HCT116 (cell line): ENCODE results near the gene TPM3. TPM values are rescaled to one million over a fixed set of nuclear protein-coding genes. Genes with fewer than 3 reads are reported as not detected.

ENCODE experiments used
- ATAC-seq: fragments of 200-7000 bp; cut with Tn5 transposase; 2 replicates; pipeline ENCODE4 v1.9.1; 2020; ENCODE audit warnings: mild to moderate bottlenecking, moderate library complexity
- BruUV-seq: library from RNA; stranded (reverse); fragments of 400-500 nt; replicated peaks from 2 replicates; lab custom pipeline; 2021; lab: Mats Ljungman, UMichigan
- CTCF ChIA-PET: fragments of 300-600 bp; sonication (Branson Sonifier 250); formaldehyde crosslinking; loops from one replicate; lab custom pipeline; 2021; ENCODE audit warnings: antibody characterized with exemption; lab: Charles Lee
- POLR2A ChIA-PET: fragments of 300-600, 350-600 bp; sonication (Branson Sonifier 250); formaldehyde crosslinking; loops from one replicate; lab custom pipeline; 2021; ENCODE audit warnings: antibody characterized with exemption; lab: Charles Lee
- RAD21 ChIA-PET, 2 experiments: fragments of 300-600 bp; sonication (Branson Sonifier 250); formaldehyde crosslinking; loops; one replicate each; lab custom pipeline; 2023; ENCODE audit warnings: low total read pairs in 2 of 2; ENCODE audit not compliant: uncharacterized antibody in 2 of 2, unreplicated experiment in 2 of 2, low non-redundant PET in 1 of 2; lab: Charles Lee
- DNase-seq: peaks from one replicate; pipeline ENCODE4 v3.0.0-alpha.2; 2010; ENCODE audit warnings: low read depth, low spot score
- H2AFZ ChIP-seq: fragments of 200-600 bp; shearing (Covaris generic), sonication (generic); 2 replicates; pipeline ENCODE4 v1.6.1; 2017; ENCODE audit warnings: low read depth, mixed run types, mixed read lengths, antibody characterized with exemption, low read length; ENCODE audit not compliant: poor library complexity, severe bottlenecking
- H3K27ac ChIP-seq: 2 replicates; pipeline ENCODE4 v1.5.1; 2012; ENCODE audit warnings: low read depth, low read length
- H3K27me3 ChIP-seq: fragments of 200-600 bp; sonication (generic); 2 replicates; pipeline ENCODE4 v1.6.1; 2016; ENCODE audit warnings: mixed run types, low read length, mixed read lengths; ENCODE audit not compliant: insufficient read depth
- H3K36me3 ChIP-seq, 2 experiments: fragments of 200-500 bp in 1 of 2; fragments of 200-600 bp in 1 of 2; sonication (Bioruptor generic) in 1 of 2; sonication (generic) in 1 of 2; 2 replicates each; pipeline versions ENCODE4 v1.5.1 to v1.6.1; 2014 to 2016; ENCODE audit warnings: low read length in 2 of 2, inconsistent platforms in 1 of 2, mixed read lengths in 1 of 2, mixed run types in 1 of 2; ENCODE audit not compliant: insufficient read depth in 2 of 2, control insufficient read depth in 1 of 2
- H3K4me1 ChIP-seq, 2 experiments: fragments of 200-600 bp in 1 of 2; sonication (generic) in 1 of 2; 2 replicates each; pipeline versions ENCODE4 v1.5.1 to v1.6.1; 2012 to 2017; ENCODE audit warnings: low read length in 2 of 2, inconsistent platforms in 1 of 2, mild to moderate bottlenecking in 1 of 2, mixed read lengths in 1 of 2, mixed run types in 1 of 2, moderate library complexity in 1 of 2; ENCODE audit not compliant: insufficient read depth in 2 of 2, control insufficient read depth in 1 of 2
- H3K4me2 ChIP-seq: fragments of 200-600 bp; sonication (generic); 2 replicates; pipeline ENCODE4 v1.6.1; 2017; ENCODE audit warnings: mixed run types, low read length, mixed read lengths
- H3K4me3 ChIP-seq, 2 experiments: fragments of 200-600 bp in 1 of 2; sonication (generic) in 1 of 2; replicated peaks in 1 of 2; 2 replicates each; pipeline ENCODE4 v1.5.1; 2011 to 2016; ENCODE audit warnings: low read length in 2 of 2, control low read depth in 1 of 2, low read depth in 1 of 2, mild to moderate bottlenecking in 1 of 2, mixed read lengths in 1 of 2, mixed run types in 1 of 2
- H3K79me2 ChIP-seq: fragments of 200-600 bp; sonication (generic); 2 replicates; pipeline ENCODE4 v1.6.1; 2017; ENCODE audit warnings: mild to moderate bottlenecking, mixed run types, low read length, moderate library complexity, mixed read lengths; ENCODE audit not compliant: insufficient read depth
- H3K9ac ChIP-seq: fragments of 200-600 bp; sonication (generic); 2 replicates; pipeline ENCODE4 v1.6.1; 2016; ENCODE audit warnings: low read length, mixed read lengths
- H3K9me2 ChIP-seq: fragments of 200-600 bp; sonication (generic), shearing (Covaris generic); 2 replicates; pipeline ENCODE4 v1.6.1; 2017; ENCODE audit warnings: mixed run types, mild to moderate bottlenecking, moderate library complexity; ENCODE audit not compliant: insufficient read depth
- H3K9me3 ChIP-seq, 2 experiments: fragments of 200-500 bp in 1 of 2; fragments of 200-600 bp in 1 of 2; sonication (Bioruptor generic) in 1 of 2; sonication (generic) in 1 of 2; 2 replicates each; pipeline ENCODE4 v1.6.1; 2014 to 2017; ENCODE audit warnings: low read length in 2 of 2, mixed read lengths in 2 of 2, inconsistent platforms in 1 of 2, low read depth in 1 of 2, mild to moderate bottlenecking in 1 of 2, mixed run types in 1 of 2, moderate library complexity in 1 of 2; ENCODE audit not compliant: control insufficient read depth in 1 of 2, insufficient read depth in 1 of 2
- H4K20me1 ChIP-seq: fragments of 200-600 bp; sonication (generic), shearing (Covaris generic); 2 replicates; pipeline ENCODE4 v1.6.1; 2017; ENCODE audit warnings: mixed run types, mild to moderate bottlenecking, moderate library complexity; ENCODE audit not compliant: insufficient read depth
- EGR1 ChIP-seq: IDR thresholded peaks from 2 replicates; pipeline ENCODE4 v1.6.1; 2012; ENCODE audit warnings: low read depth
- ELF1 ChIP-seq: IDR thresholded peaks from 2 replicates; pipeline ENCODE4 v1.6.1; 2012; ENCODE audit warnings: low read depth, borderline replicate concordance
- EZH2 ChIP-seq: fragments of 200-600 bp; sonication (generic); IDR thresholded peaks from 2 replicates; pipeline ENCODE4 v1.6.1; 2017; ENCODE audit warnings: antibody characterized with exemption, mixed run types
- EZH2phosphoT487 ChIP-seq: fragments of 200-600 bp; IDR thresholded peaks from 2 replicates; pipeline ENCODE4 v1.6.1; 2018; ENCODE audit warnings: antibody characterized with exemption, borderline replicate concordance
- FOSL1 ChIP-seq: IDR thresholded peaks from 2 replicates; pipeline ENCODE4 v1.6.1; 2012; ENCODE audit warnings: low read depth
- POLR2A ChIP-seq: IDR thresholded peaks from 2 replicates; pipeline ENCODE4 v1.7.0; 2011; ENCODE audit warnings: borderline replicate concordance; ENCODE audit not compliant: insufficient read depth, insufficient read length; ENCODE audit errors: extremely low read depth
- RAD21 ChIP-seq: IDR thresholded peaks from 2 replicates; pipeline ENCODE4 v1.6.1; 2012; ENCODE audit warnings: low read depth, mild to moderate bottlenecking
- SP1 ChIP-seq: IDR thresholded peaks from 2 replicates; pipeline ENCODE4 v1.6.1; 2012; ENCODE audit warnings: low read depth
- SRF ChIP-seq: IDR thresholded peaks from 2 replicates; pipeline ENCODE4 v1.6.1; 2012; ENCODE audit warnings: low read depth
- TCF7L2 ChIP-seq: IDR thresholded peaks from 2 replicates; pipeline ENCODE4 v1.7.0; 2011; ENCODE audit warnings: borderline replicate concordance, inconsistent platforms; ENCODE audit not compliant: insufficient read depth, insufficient read length; ENCODE audit errors: extremely low read depth
- YY1 ChIP-seq: IDR thresholded peaks from 2 replicates; pipeline ENCODE4 v1.6.1; 2011; ENCODE audit warnings: low read length, low read depth, moderate library complexity, mild to moderate bottlenecking; ENCODE audit not compliant: insufficient replicate concordance; ENCODE audit errors: extremely low read depth
- ZNF274 ChIP-seq: fragments of 200-500 bp; sonication (Bioruptor generic); IDR thresholded peaks from 2 replicates; pipeline ENCODE4 v1.6.1; 2014; ENCODE audit warnings: mild to moderate bottlenecking, low read depth, low read length, inconsistent platforms
- intact Hi-C: fragments of 100-400 bp; cut with micrococcal nuclease; formaldehyde crosslinking; loops from 2 replicates; pipeline ENCODE4 v1.10.0; 2022
- total RNA-seq: library from RNA; stranded (reverse); gene quantifications from one replicate; pipeline ENCODE4 v1.2.1, GENCODE V29; 2021; ENCODE audit not compliant: unreplicated experiment
- TF ChIP-seq, protein P1 (sequence below): IDR thresholded peaks from 2 replicates; pipeline ENCODE4 v1.6.1; 2011; ENCODE audit warnings: mild to moderate bottlenecking, low read length, moderate library complexity; ENCODE audit not compliant: insufficient replicate concordance; ENCODE audit errors: extremely low read depth
- TF ChIP-seq, protein P2 (sequence below): IDR thresholded peaks from 2 replicates; pipeline ENCODE4 v1.6.1; 2012; ENCODE audit warnings: low read depth
- TF ChIP-seq, protein P3 (sequence below), 3 experiments: fragments of 200-600 bp in 1 of 3; sonication (generic) in 1 of 3; IDR thresholded peaks in 2 of 3; conservative IDR thresholded peaks in 1 of 3; 2 replicates each; pipeline ENCODE4 v1.5.1; 2012 to 2017; ENCODE audit warnings: low read depth in 2 of 3, low read length in 2 of 3, antibody characterized with exemption in 1 of 3, borderline replicate concordance in 1 of 3, control low read depth in 1 of 3, mild to moderate bottlenecking in 1 of 3, mixed read lengths in 1 of 3, mixed run types in 1 of 3, moderate library complexity in 1 of 3; ENCODE audit not compliant: insufficient read depth in 1 of 3

Gene TPM3
- total RNA-seq, 1 experiment from 2014 or later, result 457 TPM

DNA sequence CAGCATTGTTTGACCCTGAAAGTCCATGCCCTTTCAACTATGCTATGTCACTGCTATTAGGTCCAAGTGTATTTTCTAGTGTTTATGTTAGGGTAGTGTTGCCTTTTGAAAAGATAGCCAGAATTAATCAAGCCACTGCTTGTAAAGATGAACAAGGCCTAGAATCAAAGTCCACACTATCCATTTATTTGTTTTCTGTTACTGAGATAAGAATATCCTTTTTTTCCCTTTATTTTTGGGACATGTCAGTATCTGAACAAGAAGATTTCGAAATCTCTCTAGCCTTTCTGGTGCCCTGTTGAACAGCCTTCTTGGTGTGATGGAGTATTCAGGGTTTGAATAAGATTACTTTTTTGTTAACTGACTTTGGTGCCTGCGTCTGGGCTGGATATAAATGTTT lies 45.5 kb upstream of the TPM3 start:
- Histone ChIP-seq H3K9ac (no peak overlapping the region), H2AFZ (no peak overlapping the region), H3K9me2 (no peaks in the 10 kb centered on the region), H3K36me3 (peaks cover 55 to 70% of the 10 kb centered on the region in 2 experiments), H3K27ac (no peak overlapping the region), H4K20me1 (peaks cover 13% of the 10 kb centered on the region; the same call in 1 of the 2 replicates), H3K4me1 (no peaks in the 10 kb centered on the region), H3K4me2 (no peak overlapping the region)
- no peak for ATAC-seq
- no peak for DNase-seq
- intact Hi-C loops, result no loop called here
- POLR2A ChIA-PET, result no interaction called here
- RAD21 ChIA-PET, result no interaction called here
- CTCF ChIA-PET, result no interaction called here
- TF ChIP-seq SP1 (no peak), RAD21 (no peak), ELF1 (no peak), ZNF274 (no peak), SRF (no peak), EZH2 (no peak), YY1 (no peak), TCF7L2 (no peak), EZH2phosphoT487 (no peak), FOSL1 (no peak), POLR2A (no peak), EGR1 (no peak)
- TF ChIP-seq, protein P1, sequence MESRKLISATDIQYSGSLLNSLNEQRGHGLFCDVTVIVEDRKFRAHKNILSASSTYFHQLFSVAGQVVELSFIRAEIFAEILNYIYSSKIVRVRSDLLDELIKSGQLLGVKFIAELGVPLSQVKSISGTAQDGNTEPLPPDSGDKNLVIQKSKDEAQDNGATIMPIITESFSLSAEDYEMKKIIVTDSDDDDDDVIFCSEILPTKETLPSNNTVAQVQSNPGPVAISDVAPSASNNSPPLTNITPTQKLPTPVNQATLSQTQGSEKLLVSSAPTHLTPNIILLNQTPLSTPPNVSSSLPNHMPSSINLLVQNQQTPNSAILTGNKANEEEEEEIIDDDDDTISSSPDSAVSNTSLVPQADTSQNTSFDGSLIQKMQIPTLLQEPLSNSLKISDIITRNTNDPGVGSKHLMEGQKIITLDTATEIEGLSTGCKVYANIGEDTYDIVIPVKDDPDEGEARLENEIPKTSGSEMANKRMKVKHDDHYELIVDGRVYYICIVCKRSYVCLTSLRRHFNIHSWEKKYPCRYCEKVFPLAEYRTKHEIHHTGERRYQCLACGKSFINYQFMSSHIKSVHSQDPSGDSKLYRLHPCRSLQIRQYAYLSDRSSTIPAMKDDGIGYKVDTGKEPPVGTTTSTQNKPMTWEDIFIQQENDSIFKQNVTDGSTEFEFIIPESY, result no peak
- TF ChIP-seq, protein P2, sequence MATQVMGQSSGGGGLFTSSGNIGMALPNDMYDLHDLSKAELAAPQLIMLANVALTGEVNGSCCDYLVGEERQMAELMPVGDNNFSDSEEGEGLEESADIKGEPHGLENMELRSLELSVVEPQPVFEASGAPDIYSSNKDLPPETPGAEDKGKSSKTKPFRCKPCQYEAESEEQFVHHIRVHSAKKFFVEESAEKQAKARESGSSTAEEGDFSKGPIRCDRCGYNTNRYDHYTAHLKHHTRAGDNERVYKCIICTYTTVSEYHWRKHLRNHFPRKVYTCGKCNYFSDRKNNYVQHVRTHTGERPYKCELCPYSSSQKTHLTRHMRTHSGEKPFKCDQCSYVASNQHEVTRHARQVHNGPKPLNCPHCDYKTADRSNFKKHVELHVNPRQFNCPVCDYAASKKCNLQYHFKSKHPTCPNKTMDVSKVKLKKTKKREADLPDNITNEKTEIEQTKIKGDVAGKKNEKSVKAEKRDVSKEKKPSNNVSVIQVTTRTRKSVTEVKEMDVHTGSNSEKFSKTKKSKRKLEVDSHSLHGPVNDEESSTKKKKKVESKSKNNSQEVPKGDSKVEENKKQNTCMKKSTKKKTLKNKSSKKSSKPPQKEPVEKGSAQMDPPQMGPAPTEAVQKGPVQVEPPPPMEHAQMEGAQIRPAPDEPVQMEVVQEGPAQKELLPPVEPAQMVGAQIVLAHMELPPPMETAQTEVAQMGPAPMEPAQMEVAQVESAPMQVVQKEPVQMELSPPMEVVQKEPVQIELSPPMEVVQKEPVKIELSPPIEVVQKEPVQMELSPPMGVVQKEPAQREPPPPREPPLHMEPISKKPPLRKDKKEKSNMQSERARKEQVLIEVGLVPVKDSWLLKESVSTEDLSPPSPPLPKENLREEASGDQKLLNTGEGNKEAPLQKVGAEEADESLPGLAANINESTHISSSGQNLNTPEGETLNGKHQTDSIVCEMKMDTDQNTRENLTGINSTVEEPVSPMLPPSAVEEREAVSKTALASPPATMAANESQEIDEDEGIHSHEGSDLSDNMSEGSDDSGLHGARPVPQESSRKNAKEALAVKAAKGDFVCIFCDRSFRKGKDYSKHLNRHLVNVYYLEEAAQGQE, result no peak
- TF ChIP-seq, protein P3, sequence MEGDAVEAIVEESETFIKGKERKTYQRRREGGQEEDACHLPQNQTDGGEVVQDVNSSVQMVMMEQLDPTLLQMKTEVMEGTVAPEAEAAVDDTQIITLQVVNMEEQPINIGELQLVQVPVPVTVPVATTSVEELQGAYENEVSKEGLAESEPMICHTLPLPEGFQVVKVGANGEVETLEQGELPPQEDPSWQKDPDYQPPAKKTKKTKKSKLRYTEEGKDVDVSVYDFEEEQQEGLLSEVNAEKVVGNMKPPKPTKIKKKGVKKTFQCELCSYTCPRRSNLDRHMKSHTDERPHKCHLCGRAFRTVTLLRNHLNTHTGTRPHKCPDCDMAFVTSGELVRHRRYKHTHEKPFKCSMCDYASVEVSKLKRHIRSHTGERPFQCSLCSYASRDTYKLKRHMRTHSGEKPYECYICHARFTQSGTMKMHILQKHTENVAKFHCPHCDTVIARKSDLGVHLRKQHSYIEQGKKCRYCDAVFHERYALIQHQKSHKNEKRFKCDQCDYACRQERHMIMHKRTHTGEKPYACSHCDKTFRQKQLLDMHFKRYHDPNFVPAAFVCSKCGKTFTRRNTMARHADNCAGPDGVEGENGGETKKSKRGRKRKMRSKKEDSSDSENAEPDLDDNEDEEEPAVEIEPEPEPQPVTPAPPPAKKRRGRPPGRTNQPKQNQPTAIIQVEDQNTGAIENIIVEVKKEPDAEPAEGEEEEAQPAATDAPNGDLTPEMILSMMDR (IDR thresholded peaks at IDR 0.05 in 2 of 3, conservative IDR thresholded peaks at IDR 0.05 in 1 of 3; ENCODE audit: borderline replicate concordance in 1 of 3, insufficient read depth in 1 of 3, low read depth in 2 of 3, low read length in 2 of 3), result no peak
- TF ChIP-seq, all 23 proteins: peak for 0
- Histone ChIP-seq H3K79me2 (peaks cover 94% of the 10 kb centered on the region), H3K4me3 (no peak overlapping the region), H3K9me3 (no peaks in the 10 kb centered on the region), H3K27me3 (no peaks in the 10 kb centered on the region)
- BruUV-seq, result TSS peak; percentile 2
